ENCODE results near the gene TAF4.
"Not testable (repeated sequence)": the region's sequence is repeated elsewhere in the genome, so short reads cannot be mapped to it uniquely, and the experiment has no call there.

Gene TAF4

DNA sequence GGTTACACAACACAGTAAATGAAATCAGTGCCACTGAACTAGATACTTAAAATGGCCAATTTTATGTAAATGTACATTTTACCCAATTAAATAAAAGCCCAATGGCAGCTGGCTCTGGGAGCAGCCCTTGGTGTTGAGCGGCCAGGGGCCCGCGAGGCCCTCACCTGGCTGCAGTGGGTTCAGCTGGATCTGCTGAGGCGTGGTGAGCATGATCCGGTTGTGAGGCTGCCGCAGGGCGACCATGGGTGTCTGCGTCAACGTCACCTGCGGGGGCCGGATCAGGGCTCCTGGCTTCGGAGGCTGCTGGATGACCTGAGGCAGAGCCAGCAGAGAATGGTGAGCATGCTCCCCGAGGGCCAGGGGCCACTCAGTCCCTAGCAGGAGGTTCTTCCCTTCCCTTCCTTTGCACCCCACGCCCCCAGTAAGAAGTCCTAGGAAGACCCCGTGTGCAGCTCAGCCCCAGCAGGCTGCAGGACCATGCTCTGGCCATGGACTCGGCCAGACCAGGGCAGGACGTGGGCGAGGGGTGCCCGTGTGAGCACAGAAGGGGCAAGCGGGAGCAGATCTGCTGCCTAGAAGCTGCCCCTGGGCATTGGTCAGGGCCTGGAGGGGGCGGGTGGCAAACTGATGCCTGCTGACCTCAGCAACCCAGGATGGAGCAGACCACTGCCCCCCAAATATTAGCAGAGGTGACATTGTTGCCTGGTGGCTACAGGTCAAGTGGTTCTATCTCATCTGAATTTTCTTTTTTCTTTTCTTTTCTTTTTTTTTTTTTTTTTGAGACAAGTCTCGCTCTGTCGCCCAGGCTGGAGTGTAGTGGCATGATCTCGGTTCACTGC lies 61.9 kb downstream of the TAF4 start:
- DNase-seq (ENCODE audit: low read depth in 2 of 2) = no peak

GRCh38 chr20:62002882-62003480 lies 62.7 kb downstream of the TAF4 start:
- DNase-seq (ENCODE audit: low read depth in 2 of 2) = no peak

- DNase-seq (ENCODE audit: low read depth in 2 of 2) = no peak
Observed at GRCh38 chr20:62001178-62001715, 64.4 kb downstream of the TAF4 start.

DNA sequence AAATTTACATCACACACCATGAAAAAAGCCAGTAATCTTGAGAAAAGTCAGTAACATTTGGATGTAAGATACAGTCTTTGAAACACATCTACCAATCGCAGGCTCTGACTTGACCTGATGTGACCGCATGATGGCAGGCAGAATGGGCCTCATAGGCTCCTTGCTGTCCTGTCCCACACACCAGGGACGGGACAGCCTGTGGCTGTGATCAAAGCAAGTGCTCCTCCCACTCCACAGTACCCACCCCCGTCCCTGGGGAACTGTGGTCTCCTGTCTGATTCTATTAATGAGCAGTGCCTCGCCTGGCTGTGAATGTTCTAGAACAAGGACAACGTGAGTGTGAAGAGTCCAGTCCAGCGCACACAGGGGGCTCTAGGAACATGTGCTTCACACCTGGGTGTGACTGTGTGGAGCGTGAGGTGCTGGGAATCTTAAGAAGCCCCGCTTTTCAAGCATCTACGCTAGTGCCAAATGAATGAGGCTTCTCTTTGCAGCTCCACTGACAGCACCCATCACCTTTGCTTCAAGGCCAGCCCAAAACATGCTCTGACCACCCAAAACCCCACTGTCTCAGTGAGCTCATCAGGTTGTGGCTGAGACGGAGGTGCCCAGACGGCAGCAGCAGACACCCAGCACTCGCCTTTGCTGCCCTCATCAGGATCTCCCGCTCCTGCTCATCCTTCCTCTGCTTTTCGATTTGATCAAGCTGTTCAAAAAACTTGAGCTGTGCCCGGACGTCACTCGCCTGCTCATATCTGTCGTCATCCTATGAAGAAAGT lies 67.1 kb downstream of the TAF4 start:
- DNase-seq (ENCODE audit: low read depth in 2 of 2) = no peak

DNA sequence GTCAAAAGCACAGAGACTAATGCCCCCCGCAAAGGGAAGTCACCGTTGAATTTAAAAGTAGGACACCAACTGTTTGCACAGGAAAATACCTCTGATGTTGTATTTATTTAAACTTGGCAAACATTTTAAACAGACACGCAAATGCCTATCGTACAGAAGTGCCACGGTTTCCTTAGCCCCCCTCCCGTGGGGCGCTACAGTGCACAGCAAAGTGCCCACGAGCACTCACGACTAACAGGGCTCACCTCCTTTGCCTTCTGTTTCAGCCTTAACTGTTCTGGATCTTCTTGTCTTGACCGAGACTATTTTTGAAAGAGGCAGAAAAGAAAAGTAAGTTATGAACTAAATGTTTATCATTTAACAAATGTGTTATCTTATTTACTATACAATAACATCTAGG lies 67.8 kb downstream of the TAF4 start:
- no peak for DNase-seq (ENCODE audit: low read depth in 2 of 2)

GRCh38 chr20:61997372-61997771 lies 68.3 kb downstream of the TAF4 start:
- no peak for DNase-seq (ENCODE audit: low read depth in 2 of 2)

DNA sequence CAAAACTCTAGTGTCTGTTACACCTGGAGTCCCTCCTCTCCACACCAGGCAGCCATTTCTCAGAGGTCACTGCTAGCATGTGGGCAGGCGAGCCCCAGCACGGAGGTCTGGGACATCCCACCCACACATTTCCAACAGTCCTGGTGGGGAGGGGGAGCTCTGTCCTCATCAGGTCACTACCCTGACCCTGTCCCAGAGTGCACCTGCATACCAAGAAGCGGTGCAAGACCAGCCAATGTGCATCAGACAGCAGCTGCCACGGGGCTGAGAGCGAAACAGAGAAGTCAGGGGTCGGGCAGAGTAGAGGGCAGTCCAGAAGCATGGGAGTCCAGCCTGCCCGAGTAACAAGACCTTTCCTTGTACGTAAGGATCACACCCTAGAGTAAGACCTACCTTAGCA lies 71.1 kb downstream of the TAF4 start:
- DNase-seq (ENCODE audit: low read depth in 2 of 2) = no peak

- no peak for DNase-seq (ENCODE audit: low read depth in 2 of 2)
Observed at GRCh38 chr20:61993058-61993457, 72.6 kb downstream of the TAF4 start.

DNA sequence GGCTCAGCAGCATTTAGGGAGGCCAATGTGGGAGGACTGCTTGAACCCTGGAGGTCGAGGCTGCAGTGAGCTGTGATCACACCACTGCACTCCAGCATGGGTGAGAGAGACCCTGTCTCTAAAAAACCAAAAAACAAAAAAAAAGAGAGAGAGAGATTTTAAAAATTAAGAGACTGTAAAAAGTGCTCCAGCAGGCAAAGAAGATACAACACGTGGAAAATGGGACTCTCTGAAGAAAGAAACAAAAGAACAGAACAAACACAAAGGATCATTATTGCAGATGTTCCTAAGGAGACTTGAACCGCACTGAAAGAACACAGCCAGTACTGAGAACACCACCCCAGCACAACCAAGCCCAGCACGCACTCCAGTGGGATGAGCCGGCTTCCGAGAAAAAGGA lies 74.2 kb downstream of the TAF4 start:
- DNase-seq (ENCODE audit: low read depth in 2 of 2) = no peak

- DNase-seq (ENCODE audit: low read depth in 2 of 2) = no peak
Observed at GRCh38 chr20:61990484-61990883, 75.2 kb downstream of the TAF4 start.

- DNase-seq (ENCODE audit: low read depth in 2 of 2) = no peak
Observed at GRCh38 chr20:61989741-61990140, 75.9 kb downstream of the TAF4 start.

GRCh38 chr20:61988665-61989064 lies 77.0 kb downstream of the TAF4 start:
- DNase-seq (ENCODE audit: low read depth in 2 of 2) = no peak

GRCh38 chr20:61986762-61987321 lies 78.8 kb downstream of the TAF4 start:
- no peak for DNase-seq (ENCODE audit: low read depth in 2 of 2)

DNA sequence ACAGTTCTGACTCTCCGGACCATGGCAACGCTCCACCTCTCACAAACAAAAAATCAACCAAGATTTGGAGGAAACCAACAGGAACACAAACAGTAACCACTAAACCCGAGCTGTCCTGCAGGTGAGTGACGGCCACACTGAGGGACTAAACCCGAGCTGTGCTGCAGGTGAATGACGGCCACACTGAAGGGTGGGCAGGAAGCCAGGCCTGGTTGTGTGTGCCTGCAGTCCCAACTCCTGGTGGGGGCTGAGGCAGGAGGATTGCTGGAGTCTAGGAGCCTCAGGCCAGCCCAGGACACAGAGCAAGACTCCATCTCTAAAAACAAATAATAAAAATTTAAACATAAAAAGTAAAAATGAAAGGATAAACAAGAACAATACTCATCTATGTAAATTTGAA lies 80.6 kb downstream of the TAF4 start:
- DNase-seq (ENCODE audit: low read depth in 2 of 2) = no peak

GRCh38 chr20:61984431-61984830 lies 81.2 kb downstream of the TAF4 start:
- DNase-seq (ENCODE audit: low read depth in 2 of 2) = not testable (repeated sequence)

GRCh38 chr20:61983965-61984364 lies 81.7 kb downstream of the TAF4 start:
- no peak for DNase-seq (ENCODE audit: low read depth in 2 of 2)

DNA sequence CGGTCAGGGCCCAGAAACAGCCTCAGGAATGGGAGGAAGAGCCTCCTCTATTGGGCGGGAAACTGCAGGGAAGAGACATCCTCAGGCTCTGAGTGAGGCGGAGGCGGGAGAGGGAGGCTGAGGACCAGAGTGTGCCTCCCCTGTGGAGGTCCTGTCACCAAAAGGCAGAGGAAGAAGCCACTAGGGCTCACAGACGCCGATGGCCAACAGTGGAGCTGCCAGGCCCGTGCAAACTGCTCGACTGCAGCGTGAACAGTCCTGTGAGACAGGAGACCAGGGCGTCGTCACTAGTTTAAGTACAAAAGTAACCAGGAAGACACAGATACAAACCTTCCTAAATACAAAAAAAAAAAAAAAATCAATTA lies 82.7 kb downstream of the TAF4 start:
- no peak for DNase-seq (ENCODE audit: low read depth in 2 of 2)

GRCh38 chr20:61982191-61982950 lies 83.3 kb downstream of the TAF4 start:
- no peak for DNase-seq (ENCODE audit: low read depth in 2 of 2)

DNA sequence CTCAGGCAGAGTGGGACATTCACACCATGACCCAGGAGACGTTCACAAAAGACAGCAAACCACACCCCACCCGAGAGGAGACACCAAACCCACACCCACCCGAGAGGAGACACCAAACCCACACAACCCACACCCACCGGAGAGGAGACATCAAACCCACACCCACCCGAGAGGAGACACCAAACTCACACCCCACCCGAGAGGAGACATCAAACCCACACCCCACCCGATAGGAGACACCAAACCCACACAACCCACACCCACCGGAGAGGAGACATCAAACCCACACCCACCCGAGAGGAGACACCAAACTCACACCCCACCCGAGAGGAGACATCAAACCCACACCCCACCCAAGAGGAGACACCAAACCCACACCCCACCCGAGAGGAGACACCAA lies 84.0 kb downstream of the TAF4 start:
- not testable (repeated sequence) for DNase-seq (ENCODE audit: low read depth in 2 of 2)

DNA sequence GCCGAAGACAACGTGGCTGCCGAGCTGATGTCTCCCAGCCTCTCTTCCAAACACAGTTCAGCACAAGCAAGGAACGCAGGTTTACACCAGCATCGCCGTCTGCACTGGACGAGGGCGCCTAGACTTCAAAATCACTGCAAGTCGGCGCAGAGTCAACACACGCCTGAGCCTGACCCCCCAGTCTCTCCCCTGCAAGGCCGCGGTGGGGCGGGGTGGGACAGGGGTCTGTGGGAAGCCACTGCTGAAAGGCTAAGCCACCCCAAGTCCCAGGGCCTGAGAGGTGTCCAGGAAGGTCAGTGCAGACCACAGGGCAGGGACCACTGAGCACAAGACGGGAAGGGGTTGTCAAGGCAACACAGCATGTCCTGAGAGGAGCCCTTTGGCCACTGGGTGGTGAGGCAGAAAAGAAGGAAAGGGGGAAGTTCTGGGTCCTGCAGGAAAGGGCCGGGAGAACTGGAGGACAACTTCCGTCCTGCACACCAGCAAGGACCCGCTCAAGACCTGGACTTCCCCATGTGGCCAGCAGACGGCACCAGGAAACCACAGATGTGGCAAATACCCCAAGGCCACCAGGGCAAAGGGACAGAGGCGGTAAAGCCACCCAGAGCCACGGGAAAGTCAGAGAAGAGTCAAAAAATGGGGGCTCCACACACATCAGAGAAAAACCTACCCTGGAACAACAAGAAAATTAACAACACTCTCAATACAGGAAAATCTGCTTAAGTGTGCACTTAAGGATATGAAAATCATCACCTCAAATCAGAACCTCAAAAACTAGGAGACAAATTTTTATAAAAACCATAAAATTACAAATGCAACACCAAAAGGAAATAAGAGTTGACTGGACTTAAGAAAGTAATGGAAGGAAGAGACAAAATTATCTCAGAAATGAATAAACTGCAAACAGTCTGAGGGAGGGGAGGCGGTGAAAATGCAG lies 84.8 kb downstream of the TAF4 start:
- DNase-seq (ENCODE audit: low read depth in 2 of 2) = no peak
